Left renal cortex interstitium (tissue), 4 donors: ENCODE results near the gene ONECUT3. TPM values are rescaled to one million over a fixed set of nuclear protein-coding genes. Genes with fewer than 3 reads are reported as not detected.
A peak's percentile ranks its signal among the peaks of the same experiment; 100 is the strongest.

Experiments used
- DNase-seq, 4 donors: peaks; one replicate each; pipeline ENCODE4 v3.0.0-alpha.2; 2013; ENCODE audit warnings: low read depth in 4 of 4, low spot score in 2 of 4, missing footprints in 1 of 4
- polyA plus RNA-seq, 4 donors: library from polyadenylated mRNA; unstranded; fragments of 120-200 nt; gene quantifications; one replicate each; pipeline ENCODE4 v1.2.1, GENCODE V29; 2013; ENCODE audit not compliant: insufficient read length in 4 of 4

ONECUT3 gene
- polyA plus RNA-seq, 4 donors = 0.05 to 0.08 TPM; not detected in 2

GRCh38 chr19:1811942-1812425, 58.7 kb downstream of the ONECUT3 start, which contains the start of gene ATP8B3:
TSS of gene ATP8B3 (minus strand) at chr19:1812276. CDS start at chr19:1811736, 540 bp downstream.
- no peak for DNase-seq

DNA sequence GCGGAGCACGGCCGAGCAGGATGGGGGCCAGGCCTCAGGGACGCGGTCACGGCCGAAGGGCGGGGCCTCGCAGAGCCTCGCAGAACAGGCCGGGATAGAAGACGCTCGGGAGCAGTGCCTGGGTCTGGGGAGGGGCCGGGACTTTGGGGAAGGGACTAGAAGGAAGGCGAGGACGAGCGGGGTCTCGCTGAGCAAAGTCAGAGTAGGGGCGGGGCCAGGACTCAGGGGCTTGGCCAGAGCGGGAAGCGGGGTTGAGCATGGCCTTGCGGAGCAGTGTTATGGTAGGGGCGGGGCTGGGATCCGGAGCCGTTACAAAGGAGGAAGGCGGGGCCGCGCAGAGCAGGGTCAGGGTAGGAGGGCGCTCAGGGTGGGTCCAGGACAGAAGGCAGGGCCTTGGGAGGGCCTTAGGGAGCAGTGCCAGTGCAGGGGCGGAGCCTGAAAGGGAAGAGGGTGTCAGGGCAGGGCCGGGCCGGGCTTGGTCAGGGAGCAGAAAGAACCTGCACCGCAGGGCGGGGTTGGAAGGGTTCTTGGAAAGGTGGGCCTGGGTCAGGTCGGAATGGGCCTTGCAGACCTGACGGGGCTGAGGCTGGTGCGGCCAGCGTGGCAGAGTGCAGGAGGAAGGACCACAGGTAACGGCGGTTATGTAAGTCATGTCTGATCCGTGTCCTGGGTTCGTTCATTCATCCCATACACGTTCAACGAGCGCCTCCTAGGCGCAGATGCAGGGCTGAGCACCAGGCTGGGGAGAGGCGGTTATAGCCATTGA, 59.3 kb downstream of the ONECUT3 start:
- peak; percentile 48 to 65 (median 61) for DNase-seq

GRCh38 chr19:1813192-1814182, 60.2 kb downstream of the ONECUT3 start:
- DNase-seq = no peak

DNA sequence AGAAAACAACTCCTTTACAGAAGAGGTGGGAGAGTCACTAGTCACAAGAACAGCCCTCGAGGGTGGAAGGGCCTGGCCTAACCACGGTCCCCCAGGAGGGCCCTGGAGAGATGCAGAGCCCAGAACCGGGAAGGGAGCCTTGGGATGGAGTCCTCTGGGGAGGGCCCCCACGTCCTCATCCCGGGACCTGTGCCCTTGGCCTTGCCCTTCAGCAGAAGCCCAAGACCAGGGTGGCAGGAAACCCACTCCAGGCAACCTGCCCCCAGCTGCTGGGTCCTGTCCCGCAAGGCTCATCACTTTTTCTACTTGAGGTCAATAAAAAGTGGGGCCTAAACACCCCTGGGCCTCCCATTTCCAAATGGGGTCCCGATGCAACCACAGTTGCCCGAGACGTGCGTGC, 61.1 kb downstream of the ONECUT3 start:
- no peak for DNase-seq

DNA sequence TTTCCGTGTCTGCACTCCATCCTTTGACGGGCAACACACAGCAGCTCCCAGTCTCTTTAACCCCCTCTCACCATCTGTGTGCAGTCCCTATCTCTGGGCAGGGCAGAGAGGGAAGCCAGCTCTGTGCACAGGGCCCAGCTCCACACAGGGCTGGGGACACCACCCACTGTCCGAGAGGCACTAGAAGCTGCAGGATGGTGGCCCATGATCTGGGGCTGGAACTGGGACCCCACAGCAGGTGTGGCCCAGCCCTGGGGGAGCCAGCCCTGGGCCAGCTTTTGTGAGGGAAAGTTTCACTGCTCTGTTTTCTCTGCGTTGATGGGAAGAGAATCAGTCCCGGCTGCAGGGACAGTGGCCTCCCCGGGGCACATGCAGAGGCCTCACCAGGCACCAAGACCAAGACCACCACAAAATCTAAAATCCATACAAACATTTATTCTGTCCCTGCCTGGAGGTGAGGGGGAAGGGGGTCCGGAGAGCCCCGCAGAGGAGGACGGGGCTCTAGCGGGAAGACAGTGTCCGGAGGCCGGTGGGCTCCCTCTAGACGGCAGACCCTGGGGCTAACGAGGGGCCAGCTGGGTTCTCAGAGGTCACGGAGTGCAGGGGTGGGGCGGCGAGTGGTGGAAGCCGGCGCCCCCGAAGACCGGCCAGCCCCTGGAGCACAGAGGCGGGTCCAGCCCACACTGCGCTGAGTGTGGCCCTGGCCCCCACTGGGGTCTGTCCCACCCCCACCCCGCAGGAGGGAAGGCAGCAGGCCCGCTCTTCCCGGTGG, 61.7 kb downstream of the ONECUT3 start:
- no peak for DNase-seq

GRCh38 chr19:1815605-1816529, 62.6 kb downstream of the ONECUT3 start:
- no peak for DNase-seq

DNA sequence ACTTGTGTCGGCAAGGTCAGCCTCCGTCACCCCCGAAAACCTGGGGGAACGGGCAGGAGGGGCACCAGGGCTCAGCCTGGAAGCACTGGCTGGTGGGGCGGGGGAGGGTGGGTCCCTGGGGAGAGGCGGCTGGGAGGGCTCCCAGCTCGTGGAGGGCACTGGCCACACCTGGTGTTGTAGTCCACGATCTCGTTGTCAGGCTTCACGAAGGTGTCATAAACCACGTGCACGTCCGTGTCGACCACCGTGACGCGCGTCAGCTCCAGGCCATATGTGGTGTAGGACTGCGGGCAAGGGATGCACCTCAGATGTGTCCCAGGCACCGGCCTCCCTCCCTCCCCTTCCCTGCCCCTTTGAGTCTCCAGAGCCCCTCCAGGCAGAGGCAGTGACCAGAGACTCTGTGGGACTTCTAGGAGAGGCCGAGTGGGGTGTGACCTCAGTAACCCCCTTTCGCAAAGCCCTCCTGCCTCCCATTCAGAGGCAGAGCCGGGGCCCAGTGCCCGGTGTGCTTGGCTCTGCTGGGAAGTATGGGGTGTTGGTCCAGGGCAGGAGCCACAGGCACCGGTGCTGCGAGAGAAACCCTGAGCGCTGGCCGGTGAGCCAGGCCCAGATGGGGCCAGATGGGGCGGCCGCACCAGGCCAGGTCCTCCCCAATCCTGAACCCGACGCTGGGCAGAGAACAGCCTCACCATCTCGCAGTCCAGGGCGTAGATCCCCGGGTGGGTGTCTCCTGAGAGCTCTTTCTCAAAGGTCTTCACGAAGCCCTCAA, 63.4 kb downstream of the ONECUT3 start:
- no peak for DNase-seq

DNA sequence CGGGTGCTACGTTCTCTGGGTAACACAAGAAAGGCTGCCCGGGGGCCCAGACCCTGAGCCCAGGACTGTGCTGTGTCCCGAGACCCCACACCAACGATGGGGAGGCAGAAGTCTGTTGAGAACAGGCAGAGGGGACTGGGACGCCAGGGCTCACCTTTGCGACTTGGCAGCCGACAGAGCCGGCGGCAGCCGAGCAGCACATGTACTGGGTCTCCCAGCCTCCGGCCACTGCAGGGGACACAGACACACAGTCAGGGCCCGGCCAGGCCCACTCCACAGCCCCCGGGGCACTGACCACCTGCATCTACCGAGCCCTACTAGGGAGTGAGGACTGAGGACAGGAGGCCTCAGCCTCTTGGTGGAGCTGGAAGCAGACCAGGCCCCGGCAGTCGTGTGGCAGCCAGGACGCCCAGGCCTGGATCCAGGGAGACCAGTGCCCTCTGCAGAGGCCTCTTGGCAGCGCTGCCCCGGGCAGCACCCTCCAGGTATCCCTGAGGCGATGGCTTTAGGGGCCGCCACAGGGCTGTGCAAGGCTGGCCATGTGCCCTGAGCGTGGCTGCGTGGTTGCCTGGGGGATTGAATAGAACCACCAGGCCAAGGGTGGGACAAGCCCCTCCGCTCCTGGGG, 64.4 kb downstream of the ONECUT3 start:
- DNase-seq = no peak

GRCh38 chr19:1818549-1819195, 65.4 kb downstream of the ONECUT3 start:
- DNase-seq = no peak

GRCh38 chr19:1819341-1820255, 66.3 kb downstream of the ONECUT3 start:
- no peak for DNase-seq

DNA sequence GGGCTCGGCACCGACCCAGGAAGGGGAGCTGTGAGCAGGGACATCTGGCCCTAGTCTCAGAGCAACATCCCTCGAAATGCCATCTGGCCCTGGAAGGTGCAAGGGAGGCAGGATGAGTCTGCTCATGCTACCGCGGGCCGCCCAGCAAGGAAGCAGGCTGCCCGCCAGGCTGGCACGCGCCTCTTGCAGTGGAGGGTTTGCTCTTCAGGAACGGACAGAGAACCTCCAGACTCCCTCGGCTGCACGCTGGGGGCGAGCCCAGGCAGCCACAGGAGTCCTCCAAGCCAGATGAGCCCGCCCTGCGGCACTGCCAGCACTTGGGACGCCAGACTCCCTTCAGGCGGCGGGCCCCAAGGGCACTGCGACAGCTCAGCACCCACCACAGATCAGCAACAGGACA, 68.9 kb downstream of the ONECUT3 start:
- DNase-seq = no peak

- no peak for DNase-seq
Measured at GRCh38 chr19:1823020-1823419, 69.7 kb downstream of the ONECUT3 start.

GRCh38 chr19:1823539-1824251, 70.4 kb downstream of the ONECUT3 start:
- DNase-seq = no peak

GRCh38 chr19:1824252-1824622, 70.9 kb downstream of the ONECUT3 start:
- no peak for DNase-seq

- peak in 3 of 4 donors; percentile 36 to 69 (median 68) for DNase-seq
Measured at GRCh38 chr19:1825909-1826556, 72.7 kb downstream of the ONECUT3 start.
